Measurements from ENCODE around the gene CEP112.

The CEP112 gene

GRCh38 chr17:65656390-65657250, 535.3 kb downstream of the CEP112 start:
- H3K27ac ChIP-seq, result no peak overlapping the region
- CTCF ChIA-PET, result no interaction called here

GRCh38 chr17:65655706-65656105, 536.2 kb downstream of the CEP112 start:
- no peak for DNase-seq (ENCODE audit: low spot score)
- POLR2A ChIA-PET (ENCODE audit: low non-redundant PET), result no interaction called here
- H3K27ac ChIP-seq, result no peak overlapping the region
- TF ChIP-seq, protein P1, sequence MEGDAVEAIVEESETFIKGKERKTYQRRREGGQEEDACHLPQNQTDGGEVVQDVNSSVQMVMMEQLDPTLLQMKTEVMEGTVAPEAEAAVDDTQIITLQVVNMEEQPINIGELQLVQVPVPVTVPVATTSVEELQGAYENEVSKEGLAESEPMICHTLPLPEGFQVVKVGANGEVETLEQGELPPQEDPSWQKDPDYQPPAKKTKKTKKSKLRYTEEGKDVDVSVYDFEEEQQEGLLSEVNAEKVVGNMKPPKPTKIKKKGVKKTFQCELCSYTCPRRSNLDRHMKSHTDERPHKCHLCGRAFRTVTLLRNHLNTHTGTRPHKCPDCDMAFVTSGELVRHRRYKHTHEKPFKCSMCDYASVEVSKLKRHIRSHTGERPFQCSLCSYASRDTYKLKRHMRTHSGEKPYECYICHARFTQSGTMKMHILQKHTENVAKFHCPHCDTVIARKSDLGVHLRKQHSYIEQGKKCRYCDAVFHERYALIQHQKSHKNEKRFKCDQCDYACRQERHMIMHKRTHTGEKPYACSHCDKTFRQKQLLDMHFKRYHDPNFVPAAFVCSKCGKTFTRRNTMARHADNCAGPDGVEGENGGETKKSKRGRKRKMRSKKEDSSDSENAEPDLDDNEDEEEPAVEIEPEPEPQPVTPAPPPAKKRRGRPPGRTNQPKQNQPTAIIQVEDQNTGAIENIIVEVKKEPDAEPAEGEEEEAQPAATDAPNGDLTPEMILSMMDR (conservative IDR thresholded peaks at IDR 0.05; ENCODE audit: low read depth), result no peak
- CTCF ChIA-PET, result no interaction called here

More at GRCh38 chr17:65656390-65657250, 535.3 kb downstream of the CEP112 start:
- POLR2A ChIA-PET (ENCODE audit: low non-redundant PET), result no interaction called here
- TF ChIP-seq, protein P1 (conservative IDR thresholded peaks at IDR 0.05; ENCODE audit: low read depth), result no peak
- no peak for DNase-seq (ENCODE audit: low spot score)

GRCh38 chr17:65644545-65644944, 547.4 kb downstream of the CEP112 start:
- no peak overlapping the region for H3K27ac ChIP-seq
- CTCF ChIA-PET, result no interaction called here
- POLR2A ChIA-PET (ENCODE audit: low non-redundant PET), result no interaction called here
- DNase-seq (ENCODE audit: low spot score), result no peak
- TF ChIP-seq, protein P1 (conservative IDR thresholded peaks at IDR 0.05; ENCODE audit: low read depth), result no peak

DNA sequence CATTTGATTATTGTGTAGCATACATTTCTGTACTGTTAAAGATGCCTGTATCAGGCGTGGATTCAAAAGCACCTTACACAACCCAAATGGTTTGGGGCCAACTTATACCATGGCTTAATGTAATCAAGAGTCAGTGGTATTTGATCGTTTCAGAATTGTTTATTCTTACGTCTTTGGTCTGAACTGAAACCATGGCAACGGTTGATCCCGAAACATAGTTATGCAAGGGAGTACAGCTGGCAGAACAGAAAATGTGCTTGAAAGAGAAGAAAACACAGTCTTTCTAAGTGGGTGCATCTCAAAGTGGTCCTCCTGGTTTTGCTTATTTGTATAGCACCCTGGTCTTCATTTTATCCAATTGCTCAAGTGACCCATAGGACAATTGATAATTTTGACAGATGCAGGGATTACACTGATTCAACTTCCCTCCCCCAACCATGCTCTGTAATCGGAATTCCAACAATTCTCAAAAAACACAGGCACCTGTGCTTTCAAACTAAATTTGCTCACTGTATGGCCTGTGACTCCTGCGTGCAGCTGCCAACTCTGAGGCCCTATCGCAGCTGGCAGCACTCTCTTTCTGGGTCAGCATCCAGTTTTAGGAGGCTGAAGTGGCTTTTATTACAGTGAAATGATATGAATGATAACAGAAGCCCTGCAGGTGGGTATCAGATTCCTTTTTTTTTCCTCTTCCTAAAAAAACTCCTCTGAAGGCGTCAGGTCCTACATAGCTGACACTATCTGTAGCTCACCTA, 553.5 kb downstream of the CEP112 start:
- TF ChIP-seq, protein P1 (conservative IDR thresholded peaks at IDR 0.05; ENCODE audit: low read depth), result no peak
- ChIA-PET POLR2A (ENCODE audit: low non-redundant PET) (no interaction called here), CTCF (interaction anchor here (0.6 kb wide), 1 partner anchor 88 kb away, joined by 3 read pairs; no protein-coding TSS in a partner anchor)
- DNase-seq (ENCODE audit: low spot score), result no peak
- no peak overlapping the region for H3K27ac ChIP-seq

- TF ChIP-seq, protein P1 (conservative IDR thresholded peaks at IDR 0.05; ENCODE audit: low read depth), result no peak
- CTCF ChIA-PET, result interaction anchor here (0.6 kb wide), 1 partner anchor 88 kb away, joined by 3 read pairs; no protein-coding TSS in a partner anchor
- POLR2A ChIA-PET (ENCODE audit: low non-redundant PET), result no interaction called here
- H3K27ac ChIP-seq, result no peak overlapping the region
- no peak for DNase-seq (ENCODE audit: low spot score)
These were observed 554.1 kb downstream of the CEP112 start for GRCh38 chr17:65637786-65638185.

DNA sequence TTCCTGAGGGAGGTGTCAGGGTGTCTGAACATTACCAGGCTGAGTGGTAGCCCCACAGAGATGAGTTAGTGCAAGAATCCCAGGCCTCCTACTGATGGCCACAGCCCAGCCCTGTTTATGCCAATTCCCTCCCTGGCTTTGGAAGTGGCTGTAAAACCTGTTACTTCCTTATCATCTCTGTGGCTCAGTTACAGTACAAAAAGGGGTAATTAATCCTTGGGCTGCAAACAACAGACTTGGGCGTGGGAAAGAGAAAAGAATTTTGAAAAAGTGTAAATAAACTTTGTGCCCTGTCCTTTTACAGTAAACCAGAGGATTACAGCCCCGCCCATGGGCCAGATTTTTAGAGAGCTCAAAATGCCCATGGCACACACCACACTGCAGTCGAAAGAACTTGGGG, 557.4 kb downstream of the CEP112 start:
- POLR2A ChIA-PET (ENCODE audit: low non-redundant PET), result no interaction called here
- no peak overlapping the region for H3K27ac ChIP-seq
- TF ChIP-seq, protein P1 (conservative IDR thresholded peaks at IDR 0.05; ENCODE audit: low read depth), result no peak
- CTCF ChIA-PET, result no interaction called here
- DNase-seq (ENCODE audit: low spot score), result no peak
